Measurements from ENCODE around the gene UFC1.

UFC1 gene

GRCh38 chr1:161171191-161171590, 17.4 kb downstream of the UFC1 start:
- DNase-seq (ENCODE audit: low spot score) = no peak

GRCh38 chr1:161171696-161172095, 17.9 kb downstream of the UFC1 start:
- no peak for DNase-seq (ENCODE audit: low spot score)

GRCh38 chr1:161172349-161172748, 18.6 kb downstream of the UFC1 start:
- no peak for DNase-seq (ENCODE audit: low spot score)

GRCh38 chr1:161172776-161173376, 19.1 kb downstream of the UFC1 start:
- DNase-seq (ENCODE audit: low spot score) = no peak

GRCh38 chr1:161173711-161174110, 19.9 kb downstream of the UFC1 start:
- DNase-seq (ENCODE audit: low spot score) = no peak

GRCh38 chr1:161174911-161175310, 21.1 kb downstream of the UFC1 start:
- DNase-seq (ENCODE audit: low spot score) = no peak

GRCh38 chr1:161175771-161176453, 22.1 kb downstream of the UFC1 start:
- DNase-seq (ENCODE audit: low spot score) = no peak

GRCh38 chr1:161176468-161177111, 22.8 kb downstream of the UFC1 start:
- DNase-seq (ENCODE audit: low spot score) = no peak

GRCh38 chr1:161177112-161177935, 23.5 kb downstream of the UFC1 start, which contains the start of gene B4GALT3:
B4GALT3 (minus strand) TSS chr1:161177507; CDS start chr1:161176060, 1,447 bp downstream.
- DNase-seq (ENCODE audit: low spot score) = peak; percentile 81

- no peak for DNase-seq (ENCODE audit: low spot score)
Observed at GRCh38 chr1:161177936-161178244, 24.1 kb downstream of the UFC1 start.

- DNase-seq (ENCODE audit: low spot score) = no peak
Observed at GRCh38 chr1:161179698-161180097, 25.9 kb downstream of the UFC1 start.

GRCh38 chr1:161180639-161181038, 26.9 kb downstream of the UFC1 start:
- DNase-seq (ENCODE audit: low spot score) = no peak

GRCh38 chr1:161182214-161182613, 28.4 kb downstream of the UFC1 start:
- no peak for DNase-seq (ENCODE audit: low spot score)

GRCh38 chr1:161185282-161185682, 31.5 kb downstream of the UFC1 start:
- no peak for DNase-seq (ENCODE audit: low spot score)

GRCh38 chr1:161185732-161186311, 32.0 kb downstream of the UFC1 start:
- no peak for DNase-seq (ENCODE audit: low spot score)

GRCh38 chr1:161187311-161187710, 33.5 kb downstream of the UFC1 start:
- DNase-seq (ENCODE audit: low spot score) = no peak

GRCh38 chr1:161188381-161188780, 34.6 kb downstream of the UFC1 start:
- DNase-seq (ENCODE audit: low spot score) = no peak

GRCh38 chr1:161189036-161189435, 35.3 kb downstream of the UFC1 start:
- no peak for DNase-seq (ENCODE audit: low spot score)

GRCh38 chr1:161190962-161191521, 37.3 kb downstream of the UFC1 start:
- no peak for DNase-seq (ENCODE audit: low spot score)

GRCh38 chr1:161191971-161192370, 38.2 kb downstream of the UFC1 start:
- DNase-seq (ENCODE audit: low spot score) = no peak

GRCh38 chr1:161192476-161193465, 39.0 kb downstream of the UFC1 start:
- peak; percentile 70 for DNase-seq (ENCODE audit: low spot score)
